HG02852 (cell line): ENCODE data around the gene MAPK8IP3.

Source experiments
- ATAC-seq: cut with Tn5 transposase; IDR thresholded peaks from one replicate; pipeline ENCODE4 v1.9.1; 2021; ENCODE audit warnings: mild to moderate bottlenecking, moderate library complexity; ENCODE audit not compliant: unreplicated experiment

MAPK8IP3 gene

GRCh38 chr16:1705688-1706385, at the start of gene MAPK8IP3:
MAPK8IP3 (plus strand) TSS chr16:1706195; CDS start chr16:1706340, 145 bp downstream.
- ATAC-seq, result peak; percentile 82

- no peak for ATAC-seq
Measured at GRCh38 chr16:1656808-1657617, 49.0 kb upstream of the MAPK8IP3 start.

GRCh38 chr16:1657841-1658240, 48.2 kb upstream of the MAPK8IP3 start:
- ATAC-seq, result no peak

- ATAC-seq, result no peak
Measured at GRCh38 chr16:1659031-1659430, 47.0 kb upstream of the MAPK8IP3 start.

GRCh38 chr16:1661826-1662225, 44.2 kb upstream of the MAPK8IP3 start:
- no peak for ATAC-seq

- no peak for ATAC-seq
Measured at GRCh38 chr16:1662543-1662942, 43.5 kb upstream of the MAPK8IP3 start.

- ATAC-seq, result no peak
Measured at GRCh38 chr16:1665829-1666228, 40.2 kb upstream of the MAPK8IP3 start.

GRCh38 chr16:1666316-1666715, 39.7 kb upstream of the MAPK8IP3 start:
- ATAC-seq, result no peak

- no peak for ATAC-seq
Measured at GRCh38 chr16:1667271-1667670, 38.7 kb upstream of the MAPK8IP3 start.

GRCh38 chr16:1667916-1668315, 38.1 kb upstream of the MAPK8IP3 start:
- no peak for ATAC-seq

GRCh38 chr16:1668612-1669319, 37.2 kb upstream of the MAPK8IP3 start:
- no peak for ATAC-seq

GRCh38 chr16:1669698-1670097, 36.3 kb upstream of the MAPK8IP3 start:
- no peak for ATAC-seq

- ATAC-seq, result no peak
Measured at GRCh38 chr16:1670371-1670770, 35.6 kb upstream of the MAPK8IP3 start.

- ATAC-seq, result no peak
Measured at GRCh38 chr16:1670866-1671265, 35.1 kb upstream of the MAPK8IP3 start.

- no peak for ATAC-seq
Measured at GRCh38 chr16:1673424-1674151, 32.4 kb upstream of the MAPK8IP3 start.

- ATAC-seq, result no peak
Measured at GRCh38 chr16:1674306-1674705, 31.7 kb upstream of the MAPK8IP3 start.

- ATAC-seq, result no peak
Measured at GRCh38 chr16:1674751-1675664, 31.0 kb upstream of the MAPK8IP3 start.

- no peak for ATAC-seq
Measured at GRCh38 chr16:1676661-1677060, 29.3 kb upstream of the MAPK8IP3 start.

- no peak for ATAC-seq
Measured at GRCh38 chr16:1677339-1677738, 28.7 kb upstream of the MAPK8IP3 start.

- peak; percentile 97 for ATAC-seq
Measured at GRCh38 chr16:1677942-1678499, 28.0 kb upstream of the MAPK8IP3 start, which contains the start of gene JPT2. JPT2 (plus strand) TSS chr16:1678279; CDS start chr16:1678313, 34 bp downstream.
